Measurements from ENCODE around the gene ASPM. TPM values are rescaled to one million over a fixed set of nuclear protein-coding genes. Genes with fewer than 3 reads are reported as not detected.

The ASPM gene
- total and polyA plus RNA-seq, 9 of the 15 experiments (the other 6 are each of a cell fraction or from before 2014, with no cell fraction given), result 22.7 to 84.4 (median 46.4) TPM

GRCh38 chr1:197127246-197127912 lies 19.1 kb downstream of the ASPM start:
- in situ Hi-C loops (cut with MboI) (no loop called here), intact Hi-C loops (cut with micrococcal nuclease) (no loop called here)
- Histone ChIP-seq H3K79me2 (ENCODE audit: control insufficient read depth, insufficient read depth, low read length) (no peaks in the 10 kb centered on the region), H3K4me1 (replicated peaks in 1 of 2; ENCODE audit: control insufficient read depth in 2 of 2, insufficient read depth in 2 of 2, low read length in 2 of 2) (no peaks in the 10 kb centered on the region), H2AFZ (ENCODE audit: low read depth, low read length) (no peak overlapping the region), H3K4me2 (ENCODE audit: insufficient read depth, low read length) (no peak overlapping the region), H3K9me1 (ENCODE audit: control insufficient read depth, insufficient read depth, low read length) (no peaks in the 10 kb centered on the region), H4K20me1 (replicated peaks; ENCODE audit: control insufficient read depth, insufficient read depth, low read length) (no peaks in the 10 kb centered on the region), H3K27me3 (ENCODE audit: control insufficient read depth in 2 of 2, insufficient read depth in 2 of 2, low read length in 2 of 2) (no peaks in the 10 kb centered on the region), H3K36me3 (ENCODE audit: control insufficient read depth, insufficient read depth, low read length) (peaks cover 92% of the 10 kb centered on the region), H3K4me3 (no peak overlapping the region), H3K9ac (ENCODE audit: insufficient read depth in 1 of 2, low read depth in 2 of 2, low read length in 2 of 2) (no peak overlapping the region), H3K27ac (ENCODE audit: extremely low read depth, low read depth, low read length) (no peak overlapping the region), H3K9me3 (replicated peaks; ENCODE audit: control insufficient read depth, insufficient read depth, low read depth, low read length) (no peaks in the 10 kb centered on the region)
- no peak for TF ChIP-seq PYGO2 (tag; IDR thresholded peaks at IDR 0.05)
- no peak for TF ChIP-seq TCFL5 (CRISPR knock-in tag; conservative IDR thresholded peaks at IDR 0.05)
- no peak for TF ChIP-seq ZBTB33 (CRISPR knock-in tag; IDR thresholded peaks at IDR 0.05)
- no peak for TF ChIP-seq TEAD4 (IDR thresholded peaks at IDR 0.05; ENCODE audit: low read length)
- no peak for TF ChIP-seq TEAD4 (CRISPR knock-in tag; IDR thresholded peaks at IDR 0.05; ENCODE audit: borderline replicate concordance)
- no peak for TF ChIP-seq KLF16 (IDR thresholded peaks at IDR 0.05)
- no peak for TF ChIP-seq SIRT6 (IDR thresholded peaks at IDR 0.05; ENCODE audit: low read depth, low read length)
- TF ChIP-seq LEF1 (IDR thresholded peaks at IDR 0.05), result no peak
- TF ChIP-seq ZNF165 (CRISPR knock-in tag; IDR thresholded peaks at IDR 0.05; ENCODE audit: borderline replicate concordance), result no peak
- TF ChIP-seq HOMEZ (CRISPR knock-in tag; IDR thresholded peaks at IDR 0.05), result no peak
- no peak for TF ChIP-seq ZNF324 (CRISPR knock-in tag; IDR thresholded peaks at IDR 0.05)
- TF ChIP-seq NR3C1 (CRISPR knock-in tag; IDR thresholded peaks at IDR 0.05), result no peak
- TF ChIP-seq CCNT2 (IDR thresholded peaks at IDR 0.05; ENCODE audit: borderline replicate concordance, extremely low read depth, insufficient read length, low read depth, low read length), result no peak
- no peak for TF ChIP-seq CREM (IDR thresholded peaks at IDR 0.05; ENCODE audit: low read depth)
- TF ChIP-seq NELFE (IDR thresholded peaks at IDR 0.05; ENCODE audit: insufficient read depth, insufficient read length), result no peak
- no peak for TF ChIP-seq HINFP (tag; conservative IDR thresholded peaks at IDR 0.05; ENCODE audit: low read depth)
- POLR2A ChIA-PET, result interaction anchor here (2.0 kb wide), 1 partner anchor 8 kb away, joined by 9 read pairs; no protein-coding TSS in a partner anchor
- 98% methylated on average over 2 of the region's 2 CpGs for WGBS (ENCODE audit: insufficient coverage, low coverage, missing lambda C conversion rate)
- FAIRE-seq (no peak), ATAC-seq (no peak), DNase-seq (ENCODE audit: extremely low read depth in 1 of 4, low spot score in 3 of 4) (no peak)
- CTCF ChIA-PET (ENCODE audit: low intra/inter-chr PET ratio), result no interaction called here
- BruUV-seq (replicated peaks), result no TSS peak
